IPS-15b (cell line): ENCODE data around the gene DDX31.

Source experiments
- H3K27me3 ChIP-seq: one replicate; pipeline ENCODE4 v1.6.1; 2013; ENCODE audit warnings: low read length; ENCODE audit not compliant: control insufficient read depth, insufficient read depth
- H3K36me3 ChIP-seq: one replicate; pipeline ENCODE4 v1.6.1; 2013; ENCODE audit warnings: low read length; ENCODE audit not compliant: control insufficient read depth, insufficient read depth
- H3K4me1 ChIP-seq: one replicate; pipeline ENCODE4 v1.6.1; 2013; ENCODE audit warnings: mild to moderate bottlenecking, low read length; ENCODE audit not compliant: control insufficient read depth, insufficient read depth
- H3K4me3 ChIP-seq: one replicate; pipeline ENCODE4 v1.5.1; 2013; ENCODE audit warnings: low read depth, low read length
- H3K9ac ChIP-seq: one replicate; pipeline ENCODE4 v1.6.1; 2013; ENCODE audit warnings: low read depth, mild to moderate bottlenecking, low read length
- H3K9me3 ChIP-seq: one replicate; pipeline ENCODE4 v1.6.1; 2013; ENCODE audit warnings: mild to moderate bottlenecking, low read length; ENCODE audit not compliant: control insufficient read depth, insufficient read depth

Gene DDX31

GRCh38 chr9:132609829-132610228 lies 60.0 kb downstream of the DDX31 start:
- Histone ChIP-seq H3K27me3 (no peaks in the 10 kb centered on the region), H3K36me3 (peaks cover 27% of the 10 kb centered on the region), H3K4me1 (peaks cover 2% of the 10 kb centered on the region), H3K9ac (no peak overlapping the region), H3K9me3 (no peaks in the 10 kb centered on the region), H3K4me3 (no peak overlapping the region)

- peaks cover 2% of the 10 kb centered on the region for H3K4me1 ChIP-seq
- H3K9ac ChIP-seq, result no peak overlapping the region
- H3K27me3 ChIP-seq, result no peaks in the 10 kb centered on the region
- no peak overlapping the region for H3K4me3 ChIP-seq
- no peaks in the 10 kb centered on the region for H3K9me3 ChIP-seq
- peaks cover 31% of the 10 kb centered on the region for H3K36me3 ChIP-seq
Measured at GRCh38 chr9:132609184-132609583, 60.6 kb downstream of the DDX31 start.

- Histone ChIP-seq H3K9ac (peak overlapping the region; percentile 32), H3K27me3 (no peaks in the 10 kb centered on the region), H3K4me1 (peaks cover 2% of the 10 kb centered on the region), H3K9me3 (no peaks in the 10 kb centered on the region), H3K4me3 (no peak overlapping the region), H3K36me3 (peaks cover 32% of the 10 kb centered on the region)
Measured at GRCh38 chr9:132606066-132606465, 63.7 kb downstream of the DDX31 start.

GRCh38 chr9:132605387-132605786 lies 64.4 kb downstream of the DDX31 start:
- H3K4me1 ChIP-seq, result no peaks in the 10 kb centered on the region
- peak overlapping the region; percentile 32 for H3K9ac ChIP-seq
- H3K27me3 ChIP-seq, result no peaks in the 10 kb centered on the region
- H3K36me3 ChIP-seq, result peaks cover 34% of the 10 kb centered on the region
- H3K4me3 ChIP-seq, result no peak overlapping the region
- no peaks in the 10 kb centered on the region for H3K9me3 ChIP-seq

GRCh38 chr9:132602207-132602606 lies 67.6 kb downstream of the DDX31 start:
- Histone ChIP-seq H3K9me3 (no peaks in the 10 kb centered on the region), H3K4me3 (no peak overlapping the region), H3K4me1 (no peaks in the 10 kb centered on the region), H3K9ac (no peak overlapping the region), H3K36me3 (peaks cover 28% of the 10 kb centered on the region), H3K27me3 (no peaks in the 10 kb centered on the region)

- no peak overlapping the region for H3K9ac ChIP-seq
- H3K4me1 ChIP-seq, result no peaks in the 10 kb centered on the region
- peaks cover 21% of the 10 kb centered on the region for H3K36me3 ChIP-seq
- no peaks in the 10 kb centered on the region for H3K27me3 ChIP-seq
- H3K9me3 ChIP-seq, result no peaks in the 10 kb centered on the region
- H3K4me3 ChIP-seq, result no peak overlapping the region
Measured at GRCh38 chr9:132600326-132600984, 69.3 kb downstream of the DDX31 start.

GRCh38 chr9:132597073-132597775 lies 72.6 kb downstream of the DDX31 start:
- peaks cover 21% of the 10 kb centered on the region for H3K36me3 ChIP-seq

GRCh38 chr9:132596200-132596599 lies 73.6 kb downstream of the DDX31 start:
- H3K9me3 ChIP-seq, result no peaks in the 10 kb centered on the region
- H3K4me3 ChIP-seq, result no peak overlapping the region
- H3K27me3 ChIP-seq, result peaks cover 15% of the 10 kb centered on the region
- no peak overlapping the region for H3K9ac ChIP-seq
- peaks cover 19% of the 10 kb centered on the region for H3K4me1 ChIP-seq
- peaks cover 18% of the 10 kb centered on the region for H3K36me3 ChIP-seq

More at GRCh38 chr9:132597073-132597775, 72.6 kb downstream of the DDX31 start:
- no peak overlapping the region for H3K9ac ChIP-seq
- peaks cover 9% of the 10 kb centered on the region for H3K4me1 ChIP-seq
- no peak overlapping the region for H3K4me3 ChIP-seq
- H3K27me3 ChIP-seq, result peaks cover 8% of the 10 kb centered on the region
- no peaks in the 10 kb centered on the region for H3K9me3 ChIP-seq

GRCh38 chr9:132595319-132595718 lies 74.5 kb downstream of the DDX31 start:
- Histone ChIP-seq H3K4me3 (no peak overlapping the region), H3K36me3 (peaks cover 14% of the 10 kb centered on the region), H3K27me3 (peaks cover 21% of the 10 kb centered on the region), H3K9me3 (no peaks in the 10 kb centered on the region), H3K9ac (no peak overlapping the region), H3K4me1 (peaks cover 22% of the 10 kb centered on the region)

GRCh38 chr9:132594412-132594811 lies 75.4 kb downstream of the DDX31 start:
- Histone ChIP-seq H3K4me3 (no peak overlapping the region), H3K36me3 (peaks cover 9% of the 10 kb centered on the region), H3K4me1 (peaks cover 22% of the 10 kb centered on the region), H3K9ac (no peak overlapping the region), H3K27me3 (peaks cover 29% of the 10 kb centered on the region), H3K9me3 (no peaks in the 10 kb centered on the region)

- no peak overlapping the region for H3K9ac ChIP-seq
- peaks cover 22% of the 10 kb centered on the region for H3K4me1 ChIP-seq
- no peaks in the 10 kb centered on the region for H3K9me3 ChIP-seq
Measured at GRCh38 chr9:132592451-132592850, 77.3 kb downstream of the DDX31 start.

GRCh38 chr9:132591751-132592314 lies 78.0 kb downstream of the DDX31 start:
- Histone ChIP-seq H3K9ac (no peak overlapping the region), H3K27me3 (peaks cover 54% of the 10 kb centered on the region)

More at GRCh38 chr9:132592451-132592850, 77.3 kb downstream of the DDX31 start:
- peaks cover 9% of the 10 kb centered on the region for H3K36me3 ChIP-seq
- peaks cover 48% of the 10 kb centered on the region for H3K27me3 ChIP-seq
- H3K4me3 ChIP-seq, result peak overlapping the region; percentile 46

More at GRCh38 chr9:132591751-132592314, 78.0 kb downstream of the DDX31 start:
- peak overlapping the region; percentile 46 for H3K4me3 ChIP-seq
- peaks cover 22% of the 10 kb centered on the region for H3K4me1 ChIP-seq
- peaks cover 9% of the 10 kb centered on the region for H3K36me3 ChIP-seq
- no peaks in the 10 kb centered on the region for H3K9me3 ChIP-seq
